ENCODE results near the gene APBB2. TPM values are rescaled to one million over a fixed set of nuclear protein-coding genes. Genes with fewer than 3 reads are reported as not detected.

APBB2 gene
- total and polyA plus RNA-seq, 7 experiments from 2014 or later, result 0.42 to 1.5 (median 0.59) TPM; not detected in 2

GRCh38 chr4:41103657-41104056 lies 110.7 kb downstream of the APBB2 start:
- H3K4me1 Mint-ChIP-seq, result no peaks in the 10 kb centered on the region
- H3K36me3 ChIP-seq (ENCODE audit: control insufficient read depth in 2 of 3, insufficient read depth in 3 of 3, low read length in 3 of 3), result no peaks in the 10 kb centered on the region
- no peaks in the 10 kb centered on the region for H3K27me3 ChIP-seq (ENCODE audit: control insufficient read depth in 2 of 2, insufficient read depth in 2 of 2, low read length in 2 of 2)
- H3K9me3 ChIP-seq (ENCODE audit: control insufficient read depth in 2 of 3, low read length in 3 of 3), result no peaks in the 10 kb centered on the region
- no peak overlapping the region for H3K27ac ChIP-seq (ENCODE audit: low read depth, low read length)
- H3K4me3 Mint-ChIP-seq, result no peak overlapping the region
- H3K4me3 ChIP-seq (ENCODE audit: low read length), result no peak overlapping the region
- no peak for ATAC-seq
- no peak overlapping the region for H3K27ac Mint-ChIP-seq
- no peaks in the 10 kb centered on the region for H3K4me1 ChIP-seq (ENCODE audit: control insufficient read depth in 2 of 2, insufficient read depth in 2 of 2, low read length in 2 of 2)
- H3K27me3 Mint-ChIP-seq, result peaks cover 0 to 5% (median 0%) of the 10 kb centered on the region in 5 donors
- peaks cover 0 to 4% (median 0%) of the 10 kb centered on the region in 11 donors for H3K9me3 Mint-ChIP-seq
- ChIA-PET CTCF (no interaction called here), POLR2A (no interaction called here)
- DNase-seq, result no peak
- H3K36me3 Mint-ChIP-seq, result no peaks in the 10 kb centered on the region
- intact Hi-C loops (cut with micrococcal nuclease), result no loop called here

- DNase-seq (no peak), ATAC-seq (no peak)
- H3K27ac ChIP-seq (ENCODE audit: low read depth, low read length), result no peak overlapping the region
- ChIA-PET POLR2A (no interaction called here), CTCF (no interaction called here)
- H3K4me1 ChIP-seq (ENCODE audit: control insufficient read depth in 2 of 2, insufficient read depth in 2 of 2, low read length in 2 of 2), result no peaks in the 10 kb centered on the region
- H3K36me3 Mint-ChIP-seq, result no peaks in the 10 kb centered on the region
- no peaks in the 10 kb centered on the region for H3K9me3 ChIP-seq (ENCODE audit: control insufficient read depth in 2 of 3, low read length in 3 of 3)
- intact Hi-C loops (cut with micrococcal nuclease), result no loop called here
- no peak overlapping the region for H3K4me3 ChIP-seq (ENCODE audit: low read length)
- no peak overlapping the region for H3K27ac Mint-ChIP-seq
- peaks cover 0 to 5% (median 5%) of the 10 kb centered on the region in 5 donors for H3K27me3 Mint-ChIP-seq
- no peaks in the 10 kb centered on the region for H3K4me1 Mint-ChIP-seq
- no peak overlapping the region for H3K4me3 Mint-ChIP-seq
- H3K27me3 ChIP-seq (ENCODE audit: control insufficient read depth in 2 of 2, insufficient read depth in 2 of 2, low read length in 2 of 2), result no peaks in the 10 kb centered on the region
- H3K36me3 ChIP-seq (ENCODE audit: control insufficient read depth in 2 of 3, insufficient read depth in 3 of 3, low read length in 3 of 3), result no peaks in the 10 kb centered on the region
- H3K9me3 Mint-ChIP-seq, result peaks cover 0 to 4% (median 0%) of the 10 kb centered on the region in 11 donors
These were observed 111.8 kb downstream of the APBB2 start for GRCh38 chr4:41102414-41103092.

- Mint-ChIP-seq H3K9me3 (no peaks in the 10 kb centered on the region), H3K27me3 (peaks cover 0 to 17% (median 7%) of the 10 kb centered on the region in 5 donors), H3K36me3 (no peaks in the 10 kb centered on the region), H3K27ac (no peak overlapping the region), H3K4me3 (no peak overlapping the region), H3K4me1 (no peaks in the 10 kb centered on the region)
- CTCF ChIA-PET, result no interaction called here
- Histone ChIP-seq H3K27me3 (ENCODE audit: control insufficient read depth in 2 of 2, insufficient read depth in 2 of 2, low read length in 2 of 2) (no peaks in the 10 kb centered on the region), H3K4me1 (ENCODE audit: control insufficient read depth in 2 of 2, insufficient read depth in 2 of 2, low read length in 2 of 2) (no peaks in the 10 kb centered on the region), H3K27ac (ENCODE audit: low read depth, low read length) (no peak overlapping the region), H3K36me3 (ENCODE audit: control insufficient read depth in 2 of 3, insufficient read depth in 3 of 3, low read length in 3 of 3) (no peaks in the 10 kb centered on the region), H3K4me3 (ENCODE audit: low read length) (no peak overlapping the region), H3K9me3 (ENCODE audit: control insufficient read depth in 2 of 3, low read length in 3 of 3) (no peaks in the 10 kb centered on the region)
- DNase-seq (no peak), ATAC-seq (no peak)
- POLR2A ChIA-PET, result no interaction called here
- intact Hi-C loops (cut with micrococcal nuclease), result no loop called here
These were observed 116.0 kb downstream of the APBB2 start for GRCh38 chr4:41098093-41099048.

- DNase-seq (no peak), ATAC-seq (no peak)
- ChIA-PET POLR2A (no interaction called here), CTCF (no interaction called here)
- H3K36me3 Mint-ChIP-seq, result no peaks in the 10 kb centered on the region
- peaks cover 0 to 18% (median 7%) of the 10 kb centered on the region in 5 donors for H3K27me3 Mint-ChIP-seq
- Histone ChIP-seq H3K27ac (ENCODE audit: low read depth, low read length) (no peak overlapping the region), H3K4me1 (ENCODE audit: control insufficient read depth in 2 of 2, insufficient read depth in 2 of 2, low read length in 2 of 2) (no peaks in the 10 kb centered on the region), H3K9me3 (ENCODE audit: control insufficient read depth in 2 of 3, low read length in 3 of 3) (no peaks in the 10 kb centered on the region), H3K4me3 (ENCODE audit: low read length) (no peak overlapping the region), H3K36me3 (ENCODE audit: control insufficient read depth in 2 of 3, insufficient read depth in 3 of 3, low read length in 3 of 3) (no peaks in the 10 kb centered on the region), H3K27me3 (ENCODE audit: control insufficient read depth in 2 of 2, insufficient read depth in 2 of 2, low read length in 2 of 2) (no peaks in the 10 kb centered on the region)
- H3K4me1 Mint-ChIP-seq, result no peaks in the 10 kb centered on the region
- H3K4me3 Mint-ChIP-seq, result no peak overlapping the region
- H3K27ac Mint-ChIP-seq, result no peak overlapping the region
- intact Hi-C loops (cut with micrococcal nuclease), result no loop called here
- H3K9me3 Mint-ChIP-seq, result no peaks in the 10 kb centered on the region
These were observed 118.4 kb downstream of the APBB2 start for GRCh38 chr4:41095973-41096372.

GRCh38 chr4:41095192-41095872 lies 119.0 kb downstream of the APBB2 start:
- no peak for DNase-seq
- intact Hi-C loops (cut with micrococcal nuclease), result no loop called here
- no peaks in the 10 kb centered on the region for H3K36me3 ChIP-seq (ENCODE audit: control insufficient read depth in 2 of 3, insufficient read depth in 3 of 3, low read length in 3 of 3)

GRCh38 chr4:41092128-41092527 lies 122.2 kb downstream of the APBB2 start:
- Histone ChIP-seq H3K4me3 (ENCODE audit: low read length) (no peak overlapping the region), H3K4me1 (ENCODE audit: control insufficient read depth in 2 of 2, insufficient read depth in 2 of 2, low read length in 2 of 2) (no peaks in the 10 kb centered on the region), H3K36me3 (ENCODE audit: control insufficient read depth in 2 of 3, insufficient read depth in 3 of 3, low read length in 3 of 3) (no peaks in the 10 kb centered on the region), H3K27ac (ENCODE audit: low read depth, low read length) (no peak overlapping the region), H3K9me3 (ENCODE audit: control insufficient read depth in 2 of 3, low read length in 3 of 3) (no peaks in the 10 kb centered on the region), H3K27me3 (ENCODE audit: control insufficient read depth in 2 of 2, insufficient read depth in 2 of 2, low read length in 2 of 2) (no peaks in the 10 kb centered on the region)
- Mint-ChIP-seq H3K4me3 (no peak overlapping the region), H3K36me3 (no peaks in the 10 kb centered on the region), H3K4me1 (no peaks in the 10 kb centered on the region), H3K27me3 (peaks cover 0 to 17% (median 9%) of the 10 kb centered on the region in 5 donors), H3K9me3 (peaks cover 0 to 4% (median 0%) of the 10 kb centered on the region in 11 donors), H3K27ac (no peak overlapping the region)
- CTCF ChIA-PET, result no interaction called here
- POLR2A ChIA-PET, result no interaction called here
- intact Hi-C loops (cut with micrococcal nuclease), result no loop called here
- ATAC-seq, result no peak
- no peak for DNase-seq

More at GRCh38 chr4:41095192-41095872, 119.0 kb downstream of the APBB2 start:
- H3K4me1 Mint-ChIP-seq, result no peaks in the 10 kb centered on the region
- H3K27ac Mint-ChIP-seq, result no peak overlapping the region
- peaks cover 0 to 21% (median 7%) of the 10 kb centered on the region in 5 donors for H3K27me3 Mint-ChIP-seq
- H3K9me3 Mint-ChIP-seq, result no peaks in the 10 kb centered on the region
- no peaks in the 10 kb centered on the region for H3K4me1 ChIP-seq (ENCODE audit: control insufficient read depth in 2 of 2, insufficient read depth in 2 of 2, low read length in 2 of 2)
- no peak for ATAC-seq
- H3K4me3 ChIP-seq (ENCODE audit: low read length), result no peak overlapping the region
- POLR2A ChIA-PET, result no interaction called here
- CTCF ChIA-PET, result no interaction called here
- H3K36me3 Mint-ChIP-seq, result no peaks in the 10 kb centered on the region
- no peaks in the 10 kb centered on the region for H3K9me3 ChIP-seq (ENCODE audit: control insufficient read depth in 2 of 3, low read length in 3 of 3)
- no peak overlapping the region for H3K4me3 Mint-ChIP-seq
- no peaks in the 10 kb centered on the region for H3K27me3 ChIP-seq (ENCODE audit: control insufficient read depth in 2 of 2, insufficient read depth in 2 of 2, low read length in 2 of 2)
- no peak overlapping the region for H3K27ac ChIP-seq (ENCODE audit: low read depth, low read length)

All from naive thymus-derived CD4-positive, alpha-beta T cell (primary cell).